Activated CD8-positive, alpha-beta memory T cell treated with anti-CD3 and anti-CD28 coated beads for 48 hours (primary cell): Measurements from ENCODE around the gene ZNF530.

Experiments
- DNase-seq, 3 experiments: peaks; one replicate each; pipeline ENCODE4 v3.0.0-alpha.2; 2020; ENCODE audit warnings: low read depth in 2 of 3, low spot score in 2 of 3

ZNF530 gene

GRCh38 chr19:57599761-57600383 lies at the start of gene ZNF530:
Gene ZNF530, plus strand, starts transcription at chr19:57599885. Its CDS starts 4,461 bp downstream, at chr19:57604346.
- DNase-seq, result peak; percentile 74 to 76 (median 75)

- no peak for DNase-seq
Observed at GRCh38 chr19:57552432-57552831, 47.3 kb upstream of the ZNF530 start.

GRCh38 chr19:57557659-57558058 lies 42.0 kb upstream of the ZNF530 start:
- DNase-seq, result no peak

GRCh38 chr19:57558525-57558924 lies 41.2 kb upstream of the ZNF530 start:
- DNase-seq, result no peak

- peak in 2 of 3 experiments; percentile 5 to 6 for DNase-seq
Observed at GRCh38 chr19:57559008-57559403, 40.7 kb upstream of the ZNF530 start.

- DNase-seq, result peak; percentile 55 to 71 (median 59)
Observed at GRCh38 chr19:57559404-57560025, 40.2 kb upstream of the ZNF530 start, which contains the start of gene ZNF550. Gene ZNF550, minus strand, starts transcription at chr19:57559863. Its CDS starts 181 bp downstream, at chr19:57559682.

- DNase-seq, result no peak
Observed at GRCh38 chr19:57560049-57560491, 39.6 kb upstream of the ZNF530 start.

GRCh38 chr19:57563547-57563946 lies 36.1 kb upstream of the ZNF530 start:
- no peak for DNase-seq

GRCh38 chr19:57566396-57567265 lies 33.1 kb upstream of the ZNF530 start:
- no peak for DNase-seq

GRCh38 chr19:57570707-57571106 lies 29.0 kb upstream of the ZNF530 start:
- no peak for DNase-seq

GRCh38 chr19:57572415-57572947 lies 27.2 kb upstream of the ZNF530 start:
- DNase-seq, result no peak

- DNase-seq, result no peak
Observed at GRCh38 chr19:57576661-57577060, 23.0 kb upstream of the ZNF530 start.

GRCh38 chr19:57578487-57579205 lies 21.0 kb upstream of the ZNF530 start, which contains the start of gene ZNF416:
Gene ZNF416, minus strand, starts transcription at chr19:57578911. Its CDS starts 207 bp downstream, at chr19:57578704.
- peak; percentile 54 to 79 (median 75) for DNase-seq

- no peak for DNase-seq
Observed at GRCh38 chr19:57583104-57583520, 16.6 kb upstream of the ZNF530 start.

GRCh38 chr19:57583521-57584416 lies 15.9 kb upstream of the ZNF530 start, which contains the start of gene ZIK1:
Gene ZIK1, plus strand, starts transcription at chr19:57584145. Its CDS starts 212 bp downstream, at chr19:57584357.
- peak; percentile 37 to 68 (median 65) for DNase-seq

GRCh38 chr19:57587529-57587928 lies 12.2 kb upstream of the ZNF530 start:
- DNase-seq, result no peak

GRCh38 chr19:57599377-57599760 lies 316 bp upstream of the ZNF530 start:
- DNase-seq, result no peak

GRCh38 chr19:57606931-57607330 lies 7.2 kb downstream of the ZNF530 start:
- no peak for DNase-seq

GRCh38 chr19:57611113-57611512 lies 11.4 kb downstream of the ZNF530 start:
- no peak for DNase-seq
